Astrocyte (in vitro differentiated cells and primary cell): ENCODE data around the gene OR12D1. TPM values are rescaled to one million over a fixed set of nuclear protein-coding genes. Genes with fewer than 3 reads are reported as not detected.

Experiments
- DNase-seq: peaks from one replicate; pipeline ENCODE4 v3.0.0-alpha.2; 2010; ENCODE audit warnings: low read depth
- FAIRE-seq: peaks from 2 replicates; lab custom pipeline; 2011; peaks lifted over from hg19 to GRCh38; lab: Jason Lieb, UNC
- H2AFZ ChIP-seq: 2 replicates; pipeline ENCODE4 v1.6.0; 2012; ENCODE audit warnings: low read depth, low read length, inconsistent platforms
- H3K27ac ChIP-seq: 2 replicates; pipeline ENCODE4 v1.5.1; 2011; ENCODE audit warnings: low read depth, low read length, inconsistent platforms
- H3K27me3 ChIP-seq: 2 replicates; pipeline ENCODE4 v1.6.0; 2011; ENCODE audit warnings: low read length, inconsistent platforms; ENCODE audit not compliant: insufficient read depth
- H3K36me3 ChIP-seq: 2 replicates; pipeline ENCODE4 v1.5.1; 2011; ENCODE audit warnings: low read length, inconsistent platforms; ENCODE audit not compliant: insufficient read depth
- H3K4me1 ChIP-seq: 2 replicates; pipeline ENCODE4 v1.5.1; 2011; ENCODE audit warnings: low read length, inconsistent platforms; ENCODE audit not compliant: insufficient read depth
- H3K4me2 ChIP-seq: 2 replicates; pipeline ENCODE4 v1.6.0; 2012; ENCODE audit warnings: low read length, inconsistent platforms
- H3K4me3 ChIP-seq: 2 replicates; pipeline ENCODE4 v1.5.1; 2011; ENCODE audit warnings: low read depth, mild to moderate bottlenecking, low read length, inconsistent platforms; ENCODE audit not compliant: insufficient read depth
- H3K79me2 ChIP-seq: 2 replicates; pipeline ENCODE4 v1.6.0; 2012; ENCODE audit warnings: mild to moderate bottlenecking, low read length, inconsistent platforms; ENCODE audit not compliant: insufficient read depth
- H3K9ac ChIP-seq: 2 replicates; pipeline ENCODE4 v1.6.0; 2012; ENCODE audit warnings: mild to moderate bottlenecking, low read length, inconsistent platforms
- H3K9me3 ChIP-seq: 2 replicates; pipeline ENCODE4 v1.5.1; 2012; ENCODE audit warnings: low read depth, mild to moderate bottlenecking, low read length, inconsistent platforms; ENCODE audit not compliant: insufficient read depth
- H4K20me1 ChIP-seq: 2 replicates; pipeline ENCODE4 v1.6.0; 2012; ENCODE audit warnings: low read length, inconsistent platforms; ENCODE audit not compliant: insufficient read depth
- H3K27ac Mint-ChIP-seq: one replicate; pipeline ENCODE4 v1.8.0; 2021; ENCODE audit warnings: mild to moderate bottlenecking, mixed read lengths; ENCODE audit not compliant: unreplicated experiment
- H3K27me3 Mint-ChIP-seq: one replicate; pipeline ENCODE4 v1.8.0; 2021; ENCODE audit warnings: low read depth, mixed read lengths; ENCODE audit not compliant: unreplicated experiment
- H3K36me3 Mint-ChIP-seq: one replicate; pipeline ENCODE4 v1.8.0; 2021; ENCODE audit warnings: low read depth, mixed read lengths; ENCODE audit not compliant: unreplicated experiment
- H3K4me1 Mint-ChIP-seq: one replicate; pipeline ENCODE4 v1.8.0; 2021; ENCODE audit warnings: low read depth, mixed read lengths; ENCODE audit not compliant: unreplicated experiment
- H3K4me3 Mint-ChIP-seq: one replicate; pipeline ENCODE4 v1.8.0; 2021; ENCODE audit warnings: mild to moderate bottlenecking, moderate library complexity, mixed read lengths; ENCODE audit not compliant: unreplicated experiment
- H3K9me3 Mint-ChIP-seq: one replicate; pipeline ENCODE4 v1.8.0; 2021; ENCODE audit warnings: mild to moderate bottlenecking, mixed read lengths; ENCODE audit not compliant: unreplicated experiment
- EZH2 ChIP-seq: IDR thresholded peaks from 2 replicates; pipeline ENCODE4 v1.6.1; 2012; ENCODE audit warnings: mild to moderate bottlenecking, low read length, inconsistent platforms; ENCODE audit not compliant: insufficient read depth
- total RNA-seq: library from RNA; stranded (reverse); gene quantifications from 2 replicates; pipeline ENCODE4 v1.2.1, GENCODE V29; 2021
- TF ChIP-seq, protein P1 (sequence below): IDR thresholded peaks from 2 replicates; pipeline ENCODE4 v1.5.1; 2011; ENCODE audit warnings: low read depth, mild to moderate bottlenecking, inconsistent platforms, low read length, moderate library complexity; ENCODE audit not compliant: insufficient read depth

The OR12D1 gene
- total RNA-seq, 1 donor from 2014 or later, result not detected

DNA sequence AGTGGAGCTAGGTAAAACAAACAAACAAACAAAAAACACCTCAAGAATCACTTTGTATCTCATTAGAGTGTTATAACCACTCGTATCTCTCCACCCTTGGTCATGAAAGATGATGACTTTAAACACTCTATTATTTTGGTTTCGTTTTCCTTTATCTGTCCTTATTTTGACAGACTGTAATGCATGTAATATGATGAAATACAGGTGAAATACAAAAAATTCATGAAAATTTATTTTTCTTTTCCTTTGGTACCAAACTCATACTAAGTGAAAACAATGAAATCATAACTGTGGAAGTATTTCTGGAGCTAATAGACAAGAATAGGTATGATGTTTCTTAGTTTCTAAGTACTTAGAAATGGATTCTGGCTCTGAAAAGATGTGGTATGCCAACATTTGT lies 15.2 kb upstream of the OR12D1 start:
- Histone ChIP-seq H3K4me1 (no peaks in the 10 kb centered on the region), H3K27ac (no peak overlapping the region), H3K4me3 (no peak overlapping the region), H3K27me3 (no peaks in the 10 kb centered on the region), H2AFZ (no peak overlapping the region), H3K9ac (no peak overlapping the region), H3K79me2 (no peaks in the 10 kb centered on the region), H3K4me2 (no peak overlapping the region), H3K9me3 (no peaks in the 10 kb centered on the region), H3K36me3 (no peaks in the 10 kb centered on the region), H4K20me1 (no peaks in the 10 kb centered on the region)
- no peaks in the 10 kb centered on the region for H3K4me1 Mint-ChIP-seq
- DNase-seq, result no peak
- H3K36me3 Mint-ChIP-seq, result no peaks in the 10 kb centered on the region
- no peak for FAIRE-seq
- H3K9me3 Mint-ChIP-seq, result peaks cover 2% of the 10 kb centered on the region
- H3K4me3 Mint-ChIP-seq, result no peak overlapping the region
- H3K27me3 Mint-ChIP-seq, result no peaks in the 10 kb centered on the region
- TF ChIP-seq, protein P1, sequence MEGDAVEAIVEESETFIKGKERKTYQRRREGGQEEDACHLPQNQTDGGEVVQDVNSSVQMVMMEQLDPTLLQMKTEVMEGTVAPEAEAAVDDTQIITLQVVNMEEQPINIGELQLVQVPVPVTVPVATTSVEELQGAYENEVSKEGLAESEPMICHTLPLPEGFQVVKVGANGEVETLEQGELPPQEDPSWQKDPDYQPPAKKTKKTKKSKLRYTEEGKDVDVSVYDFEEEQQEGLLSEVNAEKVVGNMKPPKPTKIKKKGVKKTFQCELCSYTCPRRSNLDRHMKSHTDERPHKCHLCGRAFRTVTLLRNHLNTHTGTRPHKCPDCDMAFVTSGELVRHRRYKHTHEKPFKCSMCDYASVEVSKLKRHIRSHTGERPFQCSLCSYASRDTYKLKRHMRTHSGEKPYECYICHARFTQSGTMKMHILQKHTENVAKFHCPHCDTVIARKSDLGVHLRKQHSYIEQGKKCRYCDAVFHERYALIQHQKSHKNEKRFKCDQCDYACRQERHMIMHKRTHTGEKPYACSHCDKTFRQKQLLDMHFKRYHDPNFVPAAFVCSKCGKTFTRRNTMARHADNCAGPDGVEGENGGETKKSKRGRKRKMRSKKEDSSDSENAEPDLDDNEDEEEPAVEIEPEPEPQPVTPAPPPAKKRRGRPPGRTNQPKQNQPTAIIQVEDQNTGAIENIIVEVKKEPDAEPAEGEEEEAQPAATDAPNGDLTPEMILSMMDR, result no peak
- no peak for TF ChIP-seq EZH2
- no peak overlapping the region for H3K27ac Mint-ChIP-seq

DNA sequence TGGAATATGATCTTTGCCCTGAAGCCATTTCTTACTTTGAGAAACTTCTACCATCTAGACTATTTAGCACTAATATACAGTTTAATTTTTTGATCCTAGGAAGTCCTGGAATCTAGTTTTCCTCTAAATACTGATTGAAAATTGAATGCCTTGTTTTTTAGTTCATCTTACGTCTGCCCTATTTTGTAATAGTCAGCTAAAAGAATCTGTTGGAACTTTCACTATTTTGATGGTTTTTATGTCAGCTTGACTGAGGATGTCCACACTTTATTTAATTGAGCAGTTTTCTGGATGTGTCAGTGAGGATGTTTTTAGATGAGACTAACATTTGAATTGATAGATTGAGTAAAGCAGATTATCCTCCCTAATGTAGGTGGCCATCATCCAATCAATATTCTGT lies 10.9 kb upstream of the OR12D1 start:
- Mint-ChIP-seq H3K9me3 (peaks cover 8% of the 10 kb centered on the region), H3K27me3 (no peaks in the 10 kb centered on the region), H3K4me1 (no peaks in the 10 kb centered on the region), H3K36me3 (no peaks in the 10 kb centered on the region), H3K4me3 (no peak overlapping the region), H3K27ac (no peak overlapping the region)
- Histone ChIP-seq H3K4me2 (no peak overlapping the region), H3K27me3 (no peaks in the 10 kb centered on the region), H2AFZ (no peak overlapping the region), H3K4me3 (no peak overlapping the region), H3K79me2 (no peaks in the 10 kb centered on the region), H3K27ac (no peak overlapping the region), H3K4me1 (no peaks in the 10 kb centered on the region), H4K20me1 (no peaks in the 10 kb centered on the region), H3K9ac (no peak overlapping the region), H3K9me3 (peaks cover 4% of the 10 kb centered on the region), H3K36me3 (no peaks in the 10 kb centered on the region)
- FAIRE-seq (no peak), DNase-seq (no peak)
- TF ChIP-seq, protein P1, result no peak
- TF ChIP-seq EZH2, result no peak

DNA sequence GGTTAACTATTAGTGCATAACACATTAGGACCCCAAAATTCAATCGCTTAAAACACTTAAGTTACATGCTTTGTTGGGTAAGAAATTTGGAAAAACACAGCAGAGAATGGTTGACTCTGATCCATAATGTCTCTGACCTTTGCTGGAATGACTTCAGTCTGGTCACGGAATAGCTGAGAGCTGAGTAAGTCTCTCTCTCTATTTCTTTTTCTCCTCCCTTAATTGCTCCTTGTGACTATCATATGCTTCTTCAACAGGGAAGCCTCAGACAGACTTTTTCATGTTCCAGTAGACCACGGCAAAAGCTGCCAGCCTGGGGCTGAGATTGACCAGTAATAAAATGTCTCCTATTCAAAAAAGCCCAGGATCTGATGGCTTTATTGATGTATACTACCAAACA lies 4.8 kb downstream of the OR12D1 start:
- Mint-ChIP-seq H3K27ac (peak overlapping the region; percentile 94), H3K4me3 (no peak overlapping the region), H3K9me3 (peaks cover 3% of the 10 kb centered on the region), H3K27me3 (no peaks in the 10 kb centered on the region), H3K4me1 (peaks cover 45% of the 10 kb centered on the region), H3K36me3 (no peaks in the 10 kb centered on the region)
- Histone ChIP-seq H3K9me3 (no peaks in the 10 kb centered on the region), H3K4me3 (no peak overlapping the region), H2AFZ (no peak overlapping the region), H3K4me1 (no peaks in the 10 kb centered on the region), H3K4me2 (no peak overlapping the region), H3K36me3 (no peaks in the 10 kb centered on the region), H3K79me2 (no peaks in the 10 kb centered on the region), H3K9ac (no peak overlapping the region), H4K20me1 (no peaks in the 10 kb centered on the region), H3K27ac (peak overlapping the region; percentile 26), H3K27me3 (no peaks in the 10 kb centered on the region)
- FAIRE-seq, result no peak
- TF ChIP-seq EZH2, result no peak
- TF ChIP-seq, protein P1, result no peak
- no peak for DNase-seq
